KBM-7 (cell line): ENCODE measurements around the gene STRADB.
"Not testable (repeated sequence)": the region's sequence is repeated elsewhere in the genome, so short reads cannot be mapped to it uniquely, and the experiment has no call there.

ENCODE experiments used
- DNase-seq: peaks from one replicate; pipeline ENCODE4 v3.0.0-alpha.2; 2015
- in situ Hi-C: fragments of 300-500 bp; cut with MboI; formaldehyde crosslinking; loops from 2 replicates; pipeline ENCODE4 v1.14.3; 2020; ENCODE audit warnings: low sequenced_read_pairs, low pct_unique_long_range_greater_than_20kb, mixed read lengths

The STRADB gene

GRCh38 chr2:201428366-201428765 lies 23.2 kb upstream of the STRADB start:
- DNase-seq, in situ Hi-C loops: not testable (repeated sequence)

GRCh38 chr2:201429835-201430234 lies 21.7 kb upstream of the STRADB start:
- DNase-seq, in situ Hi-C loops: not testable (repeated sequence)

GRCh38 chr2:201430322-201430721 lies 21.2 kb upstream of the STRADB start:
- DNase-seq, in situ Hi-C loops: not testable (repeated sequence)

- in situ Hi-C loops: no loop called here
- no peak for DNase-seq
Measured at GRCh38 chr2:201430839-201431238, 20.7 kb upstream of the STRADB start.

GRCh38 chr2:201432038-201432620 lies 19.4 kb upstream of the STRADB start:
- in situ Hi-C loops: no loop called here
- DNase-seq: no peak

- in situ Hi-C loops: no loop called here
- peak; percentile 39 for DNase-seq
Measured at GRCh38 chr2:201432621-201433393, 18.7 kb upstream of the STRADB start.

GRCh38 chr2:201433394-201433995 lies 18.0 kb upstream of the STRADB start:
- peak; percentile 40 for DNase-seq
- in situ Hi-C loops: no loop called here

- DNase-seq: no peak
- in situ Hi-C loops: no loop called here
Measured at GRCh38 chr2:201436141-201436540, 15.4 kb upstream of the STRADB start.

GRCh38 chr2:201439336-201439922 lies 12.1 kb upstream of the STRADB start:
- in situ Hi-C loops: not testable (repeated sequence)

GRCh38 chr2:201440182-201440581 lies 11.4 kb upstream of the STRADB start:
- in situ Hi-C loops: no loop called here
- no peak for DNase-seq

More at GRCh38 chr2:201439336-201439922, 12.1 kb upstream of the STRADB start:
- DNase-seq: not testable (repeated sequence)

GRCh38 chr2:201441409-201441808 lies 10.1 kb upstream of the STRADB start:
- in situ Hi-C loops: no loop called here
- DNase-seq: no peak

- no peak for DNase-seq
- in situ Hi-C loops: no loop called here
Measured at GRCh38 chr2:201444746-201445465, 6.6 kb upstream of the STRADB start.

- in situ Hi-C loops: no loop called here
- DNase-seq: peak; percentile 16
Measured at GRCh38 chr2:201447086-201447485, 4.5 kb upstream of the STRADB start.

GRCh38 chr2:201448061-201448460 lies 3.5 kb upstream of the STRADB start:
- in situ Hi-C loops: no loop called here
- no peak for DNase-seq

- DNase-seq: no peak
- in situ Hi-C loops: no loop called here
Measured at GRCh38 chr2:201448701-201449100, 2.8 kb upstream of the STRADB start.

- in situ Hi-C loops: no loop called here
- no peak for DNase-seq
Measured at GRCh38 chr2:201450954-201451291, 617 bp upstream of the STRADB start.

- in situ Hi-C loops: no loop called here
- no peak for DNase-seq
Measured at GRCh38 chr2:201452058-201452921, 750 bp downstream of the STRADB start.

- DNase-seq: no peak
- in situ Hi-C loops: no loop called here
Measured at GRCh38 chr2:201452922-201453643, 1.5 kb downstream of the STRADB start.
